ENCODE data around the gene HOXC11.

HOXC11 gene

GRCh38 chr12:53983568-53983949 is 10.6 kb downstream of the HOXC11 start:
- DNase-seq (ENCODE audit: low read depth), result no peak
- TF ChIP-seq, protein P1, sequence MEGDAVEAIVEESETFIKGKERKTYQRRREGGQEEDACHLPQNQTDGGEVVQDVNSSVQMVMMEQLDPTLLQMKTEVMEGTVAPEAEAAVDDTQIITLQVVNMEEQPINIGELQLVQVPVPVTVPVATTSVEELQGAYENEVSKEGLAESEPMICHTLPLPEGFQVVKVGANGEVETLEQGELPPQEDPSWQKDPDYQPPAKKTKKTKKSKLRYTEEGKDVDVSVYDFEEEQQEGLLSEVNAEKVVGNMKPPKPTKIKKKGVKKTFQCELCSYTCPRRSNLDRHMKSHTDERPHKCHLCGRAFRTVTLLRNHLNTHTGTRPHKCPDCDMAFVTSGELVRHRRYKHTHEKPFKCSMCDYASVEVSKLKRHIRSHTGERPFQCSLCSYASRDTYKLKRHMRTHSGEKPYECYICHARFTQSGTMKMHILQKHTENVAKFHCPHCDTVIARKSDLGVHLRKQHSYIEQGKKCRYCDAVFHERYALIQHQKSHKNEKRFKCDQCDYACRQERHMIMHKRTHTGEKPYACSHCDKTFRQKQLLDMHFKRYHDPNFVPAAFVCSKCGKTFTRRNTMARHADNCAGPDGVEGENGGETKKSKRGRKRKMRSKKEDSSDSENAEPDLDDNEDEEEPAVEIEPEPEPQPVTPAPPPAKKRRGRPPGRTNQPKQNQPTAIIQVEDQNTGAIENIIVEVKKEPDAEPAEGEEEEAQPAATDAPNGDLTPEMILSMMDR (conservative IDR thresholded peaks at IDR 0.05; ENCODE audit: control insufficient read depth, insufficient read depth, low read depth, low read length), result no peak
- no peak overlapping the region for H3K4me3 ChIP-seq (ENCODE audit: control insufficient read depth, low read depth, low read length)

GRCh38 chr12:53983950-53984572 is 11.1 kb downstream of the HOXC11 start:
- H3K4me3 ChIP-seq (ENCODE audit: control insufficient read depth, low read depth, low read length), result no peak overlapping the region
- TF ChIP-seq, protein P1 (conservative IDR thresholded peaks at IDR 0.05; ENCODE audit: control insufficient read depth, insufficient read depth, low read depth, low read length), result no peak
- DNase-seq (ENCODE audit: low read depth), result no peak

DNA sequence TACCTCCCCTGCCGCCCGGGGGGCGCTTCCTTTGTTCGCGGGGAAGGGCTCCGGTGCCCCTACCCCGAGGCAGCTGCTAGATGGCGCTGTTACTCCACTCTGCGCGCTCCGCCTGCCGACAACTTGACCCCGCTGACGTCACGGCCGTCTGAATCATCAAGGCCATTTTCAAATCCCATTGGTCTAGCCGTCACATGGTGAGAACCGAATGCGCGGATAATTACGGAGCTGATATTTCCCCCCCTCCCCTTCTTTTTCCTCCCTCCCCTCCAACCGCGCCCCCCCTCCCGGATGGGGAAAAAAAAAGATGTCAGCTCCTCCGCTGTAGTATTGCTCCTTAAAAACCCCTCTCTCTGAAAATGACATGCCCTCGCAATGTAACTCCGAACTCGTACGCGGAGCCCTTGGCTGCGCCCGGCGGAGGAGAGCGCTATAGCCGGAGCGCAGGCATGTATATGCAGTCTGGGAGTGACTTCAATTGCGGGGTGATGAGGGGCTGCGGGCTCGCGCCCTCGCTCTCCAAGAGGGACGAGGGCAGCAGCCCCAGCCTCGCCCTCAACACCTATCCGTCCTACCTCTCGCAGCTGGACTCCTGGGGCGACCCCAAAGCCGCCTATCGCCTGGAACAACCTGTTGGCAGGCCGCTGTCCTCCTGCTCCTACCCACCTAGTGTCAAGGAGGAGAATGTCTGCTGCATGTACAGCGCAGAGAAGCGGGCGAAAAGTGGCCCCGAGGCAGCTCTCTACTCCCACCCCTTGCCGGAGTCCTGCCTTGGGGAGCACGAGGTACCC is 12.2 kb downstream of the HOXC11 start, which contains the start of gene HOXC10:
Gene HOXC10 (plus strand): TSS at position 246 of the 791 bp plus-strand sequence. CDS start 114 bp downstream, at position 360.
- TF ChIP-seq, protein P1 (conservative IDR thresholded peaks at IDR 0.05; ENCODE audit: control insufficient read depth, insufficient read depth, low read depth, low read length), result peak; percentile 76
- DNase-seq (ENCODE audit: low read depth), result peak; percentile 97
- peak within 1 kb of the TSS; percentile 69 for H3K4me3 ChIP-seq (ENCODE audit: control insufficient read depth, low read depth, low read length)

DNA sequence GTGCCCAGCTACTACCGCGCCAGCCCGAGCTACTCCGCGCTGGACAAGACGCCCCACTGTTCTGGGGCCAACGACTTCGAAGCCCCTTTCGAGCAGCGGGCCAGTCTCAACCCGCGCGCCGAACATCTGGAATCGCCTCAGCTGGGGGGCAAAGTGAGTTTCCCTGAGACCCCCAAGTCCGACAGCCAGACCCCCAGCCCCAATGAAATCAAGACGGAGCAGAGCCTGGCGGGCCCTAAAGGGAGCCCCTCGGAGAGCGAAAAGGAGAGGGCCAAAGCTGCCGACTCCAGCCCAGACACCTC is 12.7 kb downstream of the HOXC11 start:
- peak overlapping the region; percentile 69 for H3K4me3 ChIP-seq (ENCODE audit: control insufficient read depth, low read depth, low read length)
- TF ChIP-seq, protein P1 (conservative IDR thresholded peaks at IDR 0.05; ENCODE audit: control insufficient read depth, insufficient read depth, low read depth, low read length), result no peak
- no peak for DNase-seq (ENCODE audit: low read depth)

DNA sequence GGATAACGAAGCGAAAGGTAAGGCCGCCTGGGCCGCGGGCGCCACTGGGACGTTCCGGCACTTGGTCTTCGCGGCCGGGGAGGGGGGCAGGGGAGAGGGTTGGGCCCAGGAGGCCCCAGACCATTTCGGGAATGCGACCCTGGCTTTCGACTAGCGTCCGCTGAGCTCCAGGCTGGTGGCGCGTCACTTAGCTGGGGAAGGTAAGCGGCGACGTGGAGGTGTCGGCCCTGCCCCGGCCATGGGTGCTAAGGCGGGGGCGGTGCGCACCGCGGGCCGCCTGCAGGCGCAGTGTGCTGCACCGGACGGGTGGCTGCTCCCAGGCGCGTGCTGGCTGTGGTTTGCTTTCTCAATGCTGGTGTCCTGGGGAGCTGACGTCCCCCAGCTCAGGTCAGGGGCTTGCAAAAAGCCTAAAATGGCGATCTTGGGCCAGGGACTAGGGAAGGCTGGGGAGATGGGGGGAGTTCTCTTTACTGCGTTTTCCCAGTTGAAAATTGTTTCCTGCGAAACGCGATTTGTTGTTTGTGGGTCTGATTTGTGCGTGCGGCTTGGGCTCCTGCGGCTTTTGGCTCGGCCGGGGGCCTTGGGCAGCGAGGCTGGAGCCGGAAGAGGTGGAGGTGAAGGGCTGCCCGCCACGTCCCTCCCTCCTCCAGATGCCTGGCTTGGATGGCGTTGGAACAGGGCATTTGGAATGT is 13.2 kb downstream of the HOXC11 start:
- peak overlapping the region; percentile 69 for H3K4me3 ChIP-seq (ENCODE audit: control insufficient read depth, low read depth, low read length)
- TF ChIP-seq, protein P1 (conservative IDR thresholded peaks at IDR 0.05; ENCODE audit: control insufficient read depth, insufficient read depth, low read depth, low read length), result no peak
- no peak for DNase-seq (ENCODE audit: low read depth)

DNA sequence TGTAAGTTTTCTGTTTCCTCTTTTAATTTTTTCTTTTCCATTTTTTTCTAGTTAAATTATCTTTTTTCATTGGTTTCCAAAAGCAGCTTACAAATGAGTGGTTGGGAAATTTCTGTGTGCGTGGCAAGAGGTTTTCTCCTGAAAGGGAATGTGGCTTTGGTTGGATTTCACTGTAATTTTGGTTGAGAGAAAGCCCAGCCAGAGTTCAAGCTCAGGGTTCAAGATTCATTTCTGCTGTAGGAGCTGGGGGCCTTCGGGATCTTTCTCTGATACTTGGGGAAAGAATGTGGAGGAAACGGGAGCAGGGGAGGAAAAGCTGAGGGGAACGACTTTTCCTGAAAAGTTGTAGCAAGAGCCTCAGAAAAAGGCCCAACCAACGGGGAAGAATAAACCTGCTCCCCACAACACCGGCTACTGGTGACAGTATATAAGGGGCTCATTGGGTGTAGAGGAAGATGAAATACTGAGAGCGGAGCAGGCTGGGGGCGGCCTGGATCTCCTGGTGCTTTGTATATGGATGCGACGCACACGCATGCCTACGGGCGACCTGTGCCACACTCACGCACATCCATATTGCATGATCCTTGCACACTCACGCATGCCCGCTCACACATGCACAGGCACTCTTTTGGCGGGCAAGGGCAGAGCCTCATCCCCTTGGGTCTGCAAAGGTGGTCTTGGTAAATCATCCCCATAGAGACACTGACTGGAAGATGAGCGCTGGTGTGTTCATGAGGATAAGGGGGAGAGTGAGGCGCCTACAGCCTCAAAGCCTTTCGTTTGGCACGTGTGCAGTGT is 14.0 kb downstream of the HOXC11 start:
- no peak for DNase-seq (ENCODE audit: low read depth)
- peak overlapping the region; percentile 69 for H3K4me3 ChIP-seq (ENCODE audit: control insufficient read depth, low read depth, low read length)
- TF ChIP-seq, protein P1 (conservative IDR thresholded peaks at IDR 0.05; ENCODE audit: control insufficient read depth, insufficient read depth, low read depth, low read length), result no peak

Measured in fibroblast of mammary gland (primary cell).